ENCODE results near the gene TDRKH. TPM values are rescaled to one million over a fixed set of nuclear protein-coding genes. Genes with fewer than 3 reads are reported as not detected.

TDRKH gene
- total and polyA plus RNA-seq, 2 of the 13 experiments (the other 11 are each of a cell fraction or from before 2014, with no cell fraction given), result 3.9 to 5.4 TPM

- no peak for TF ChIP-seq ZNF597 (CRISPR knock-in tag; IDR thresholded peaks at IDR 0.05)
- no peak for TF ChIP-seq KLF16 (CRISPR knock-in tag; IDR thresholded peaks at IDR 0.05)
- no peak for TF ChIP-seq TBX3 (IDR thresholded peaks at IDR 0.05; ENCODE audit: borderline replicate concordance)
- peak; percentile 91 for TF ChIP-seq HNRNPLL (IDR thresholded peaks at IDR 0.05; ENCODE audit: low read depth, low read length, poor library complexity, severe bottlenecking)
- peak; percentile 73 for TF ChIP-seq ZBTB38 (CRISPR knock-in tag; IDR thresholded peaks at IDR 0.05)
- no peak for TF ChIP-seq HOXA9 (CRISPR knock-in tag; IDR thresholded peaks at IDR 0.05; ENCODE audit: borderline replicate concordance)
- no peak for TF ChIP-seq PREB (CRISPR knock-in tag; IDR thresholded peaks at IDR 0.05)
- TF ChIP-seq CENPT (CRISPR knock-in tag; IDR thresholded peaks at IDR 0.05; ENCODE audit: low read depth), result no peak
- TF ChIP-seq ZNF468 (CRISPR knock-in tag; IDR thresholded peaks at IDR 0.05), result no peak
- TF ChIP-seq ZNF569 (CRISPR knock-in tag; IDR thresholded peaks at IDR 0.05; ENCODE audit: borderline replicate concordance), result no peak
- TF ChIP-seq ZNF782 (CRISPR knock-in tag; IDR thresholded peaks at IDR 0.05; ENCODE audit: borderline replicate concordance), result no peak
- 0 out of 2 replicates have a peak, but pooled peaks have one; percentile 27 for TF ChIP-seq ZBTB7A (CRISPR knock-in tag; IDR thresholded peaks at IDR 0.05)
- no peak for TF ChIP-seq KLF6 (CRISPR knock-in tag; IDR thresholded peaks at IDR 0.05)
- no peak for TF ChIP-seq GATA4 (IDR thresholded peaks at IDR 0.05; ENCODE audit: borderline replicate concordance, low read depth)
- TF ChIP-seq ATF1 (CRISPR knock-in tag; IDR thresholded peaks at IDR 0.05), result no peak
- TF ChIP-seq HHEX (CRISPR knock-in tag; IDR thresholded peaks at IDR 0.05), result no peak
- TF ChIP-seq ZNF496 (CRISPR knock-in tag; IDR thresholded peaks at IDR 0.05; ENCODE audit: insufficient replicate concordance), result no peak
- TF ChIP-seq FLYWCH1 (CRISPR knock-in tag; IDR thresholded peaks at IDR 0.05), result no peak
- TF ChIP-seq NFYC (CRISPR knock-in tag; IDR thresholded peaks at IDR 0.05), result no peak
- TF ChIP-seq ASH2L (IDR thresholded peaks at IDR 0.05; ENCODE audit: insufficient read length, low read depth, low read length), result no peak
- no peak for TF ChIP-seq ZNF343 (CRISPR knock-in tag; IDR thresholded peaks at IDR 0.05)
- TF ChIP-seq ZNF772 (CRISPR knock-in tag; IDR thresholded peaks at IDR 0.05), result no peak
- TF ChIP-seq NR0B2 (CRISPR knock-in tag; IDR thresholded peaks at IDR 0.05), result no peak
- no peak for TF ChIP-seq SKI (IDR thresholded peaks at IDR 0.05; ENCODE audit: partially characterized antibody)
- TF ChIP-seq SNAI1 (CRISPR knock-in tag; IDR thresholded peaks at IDR 0.05; ENCODE audit: borderline replicate concordance), result no peak
These were observed 49.4 kb upstream of the TDRKH start, which contains the start of gene C2CD4D (continued) for GRCh38 chr1:151839457-151840403.
